ENCODE results near the gene PMCH. TPM values are rescaled to one million over a fixed set of nuclear protein-coding genes. Genes with fewer than 3 reads are reported as not detected.
"Not testable (repeated sequence)": the region's sequence is repeated elsewhere in the genome, so short reads cannot be mapped to it uniquely, and the experiment has no call there.

PMCH gene
- total RNA-seq (ENCODE audit: unreplicated experiment): not detected
- long read RNA-seq: 0 reads

GRCh38 chr12:102197789-102198188 lies at the start of gene PMCH:
TSS of gene PMCH (minus strand) at chr12:102197833. CDS start at chr12:102197770, 63 bp downstream.
- no peak within 1 kb of the TSS for H3K27ac Mint-ChIP-seq (ENCODE audit: unreplicated experiment)
- no peak for DNase-seq (ENCODE audit: low spot score)
- H3K27me3 Mint-ChIP-seq (ENCODE audit: unreplicated experiment): no peaks in the 10 kb centered on the region
- no peaks in the 10 kb centered on the region for H3K4me1 Mint-ChIP-seq (ENCODE audit: unreplicated experiment)
- no peak within 1 kb of the TSS for H3K4me3 Mint-ChIP-seq (ENCODE audit: unreplicated experiment)
- H3K9me3 Mint-ChIP-seq (ENCODE audit: unreplicated experiment): no peaks in the 10 kb centered on the region
- H3K36me3 Mint-ChIP-seq (ENCODE audit: low read depth, unreplicated experiment): no peaks in the 10 kb centered on the region
- TF ChIP-seq CTCF (IDR thresholded peaks at IDR 0.05; ENCODE audit: unreplicated experiment): no peak

GRCh38 chr12:102240859-102241258 lies 43.2 kb upstream of the PMCH start:
- H3K4me3 Mint-ChIP-seq (ENCODE audit: unreplicated experiment); H3K36me3 Mint-ChIP-seq (ENCODE audit: low read depth, unreplicated experiment); DNase-seq (ENCODE audit: low spot score); H3K27me3 Mint-ChIP-seq (ENCODE audit: unreplicated experiment); H3K27ac Mint-ChIP-seq (ENCODE audit: unreplicated experiment); H3K4me1 Mint-ChIP-seq (ENCODE audit: unreplicated experiment); H3K9me3 Mint-ChIP-seq (ENCODE audit: unreplicated experiment): not testable (repeated sequence)

GRCh38 chr12:102234599-102234998 lies 37.0 kb upstream of the PMCH start:
- no peak for TF ChIP-seq CTCF (IDR thresholded peaks at IDR 0.05; ENCODE audit: unreplicated experiment)
- no peak overlapping the region for H3K27ac Mint-ChIP-seq (ENCODE audit: unreplicated experiment)
- H3K36me3 Mint-ChIP-seq (ENCODE audit: low read depth, unreplicated experiment): no peaks in the 10 kb centered on the region
- H3K9me3 Mint-ChIP-seq (ENCODE audit: unreplicated experiment): no peaks in the 10 kb centered on the region
- H3K27me3 Mint-ChIP-seq (ENCODE audit: unreplicated experiment): peaks cover 3% of the 10 kb centered on the region
- DNase-seq (ENCODE audit: low spot score): no peak
- no peak overlapping the region for H3K4me3 Mint-ChIP-seq (ENCODE audit: unreplicated experiment)
- no peaks in the 10 kb centered on the region for H3K4me1 Mint-ChIP-seq (ENCODE audit: unreplicated experiment)

DNA sequence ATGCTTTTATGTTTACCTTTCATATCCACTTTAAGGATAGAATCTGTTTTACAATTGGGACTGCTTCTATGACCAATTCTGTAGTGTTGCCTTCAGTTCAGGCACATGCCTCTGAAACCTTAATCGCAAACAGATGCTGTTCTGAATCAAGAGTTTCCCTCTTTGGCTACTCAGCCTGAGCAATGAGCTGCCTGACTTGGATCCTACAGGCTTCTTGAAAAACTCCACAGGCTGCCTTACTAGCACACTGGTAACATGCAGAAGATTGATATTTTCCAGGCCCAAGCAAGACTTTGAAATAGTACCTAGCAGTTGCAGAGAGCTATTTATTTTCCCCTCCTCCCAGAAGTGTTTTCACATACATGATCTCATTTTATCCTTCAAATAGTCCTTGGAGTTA lies 34.8 kb upstream of the PMCH start:
- no peak for DNase-seq (ENCODE audit: low spot score)
- H3K4me3 Mint-ChIP-seq (ENCODE audit: unreplicated experiment): no peak overlapping the region
- H3K4me1 Mint-ChIP-seq (ENCODE audit: unreplicated experiment): peaks cover 5% of the 10 kb centered on the region
- TF ChIP-seq CTCF (IDR thresholded peaks at IDR 0.05; ENCODE audit: unreplicated experiment): no peak
- H3K36me3 Mint-ChIP-seq (ENCODE audit: low read depth, unreplicated experiment): no peaks in the 10 kb centered on the region
- no peaks in the 10 kb centered on the region for H3K27me3 Mint-ChIP-seq (ENCODE audit: unreplicated experiment)
- no peak overlapping the region for H3K27ac Mint-ChIP-seq (ENCODE audit: unreplicated experiment)
- H3K9me3 Mint-ChIP-seq (ENCODE audit: unreplicated experiment): no peaks in the 10 kb centered on the region

DNA sequence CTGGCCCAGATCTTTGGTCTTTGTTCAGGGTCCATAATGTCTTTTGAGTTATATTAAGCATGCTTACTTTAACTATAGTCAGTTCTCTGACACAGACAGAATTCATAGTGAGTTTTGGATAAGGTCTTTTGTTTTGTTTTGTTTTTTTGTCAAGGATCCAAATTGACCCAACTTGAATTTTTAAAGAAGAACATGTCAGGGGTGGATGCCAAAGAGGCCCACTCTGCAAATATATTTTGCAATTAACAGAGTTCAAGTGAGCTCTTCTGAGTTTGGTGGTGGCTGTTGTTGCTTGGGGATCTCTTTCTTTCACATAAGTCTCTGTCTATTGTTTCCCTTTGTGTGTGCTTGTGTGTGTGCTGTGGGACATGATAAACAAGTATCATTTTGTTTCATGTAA lies 34.4 kb upstream of the PMCH start:
- H3K9me3 Mint-ChIP-seq (ENCODE audit: unreplicated experiment): no peaks in the 10 kb centered on the region
- no peak for DNase-seq (ENCODE audit: low spot score)
- TF ChIP-seq CTCF (IDR thresholded peaks at IDR 0.05; ENCODE audit: unreplicated experiment): no peak
- no peaks in the 10 kb centered on the region for H3K27me3 Mint-ChIP-seq (ENCODE audit: unreplicated experiment)
- no peak overlapping the region for H3K4me3 Mint-ChIP-seq (ENCODE audit: unreplicated experiment)
- H3K4me1 Mint-ChIP-seq (ENCODE audit: unreplicated experiment): peaks cover 5% of the 10 kb centered on the region
- H3K36me3 Mint-ChIP-seq (ENCODE audit: low read depth, unreplicated experiment): no peaks in the 10 kb centered on the region
- no peak overlapping the region for H3K27ac Mint-ChIP-seq (ENCODE audit: unreplicated experiment)

DNA sequence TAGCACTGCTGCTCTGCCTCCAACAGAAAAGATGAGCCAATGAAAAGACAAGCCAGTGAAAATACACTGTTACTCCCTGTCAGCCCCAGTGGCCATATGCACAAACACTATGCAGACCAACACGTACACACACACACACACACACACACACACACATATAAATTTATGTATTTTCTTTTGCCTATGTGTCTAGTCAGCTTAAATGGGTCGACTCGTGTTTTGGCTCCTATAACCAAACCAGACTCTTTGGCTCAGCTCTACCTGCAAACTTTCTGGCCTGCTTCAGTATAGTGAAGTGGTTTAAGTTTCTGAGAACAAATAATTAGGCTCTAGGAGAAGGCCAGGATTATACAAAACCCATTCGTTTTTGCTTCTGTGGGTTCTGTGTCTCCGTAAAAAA lies 30.3 kb upstream of the PMCH start:
- no peaks in the 10 kb centered on the region for H3K36me3 Mint-ChIP-seq (ENCODE audit: low read depth, unreplicated experiment)
- H3K9me3 Mint-ChIP-seq (ENCODE audit: unreplicated experiment): no peaks in the 10 kb centered on the region
- no peak for DNase-seq (ENCODE audit: low spot score)
- no peak overlapping the region for H3K27ac Mint-ChIP-seq (ENCODE audit: unreplicated experiment)
- H3K27me3 Mint-ChIP-seq (ENCODE audit: unreplicated experiment): no peaks in the 10 kb centered on the region
- TF ChIP-seq CTCF (IDR thresholded peaks at IDR 0.05; ENCODE audit: unreplicated experiment): no peak
- peaks cover 5% of the 10 kb centered on the region for H3K4me1 Mint-ChIP-seq (ENCODE audit: unreplicated experiment)
- no peak overlapping the region for H3K4me3 Mint-ChIP-seq (ENCODE audit: unreplicated experiment)

Measured in endothelial cell (in vitro differentiated cells).